Epithelial cell of prostate (primary cell): ENCODE measurements around the gene OR10S1.
"Not testable (repeated sequence)": the region's sequence is repeated elsewhere in the genome, so short reads cannot be mapped to it uniquely, and the experiment has no call there.

Source experiments
- DNase-seq: peaks from one replicate; pipeline ENCODE4 v3.0.0-alpha.2; 2011; ENCODE audit warnings: low read depth, low spot score
- H3K27ac ChIP-seq: fragments of 450-650 bp; 2 replicates; pipeline ENCODE4 v1.5.1; 2017; ENCODE audit warnings: mild to moderate bottlenecking

Gene OR10S1, protein sequence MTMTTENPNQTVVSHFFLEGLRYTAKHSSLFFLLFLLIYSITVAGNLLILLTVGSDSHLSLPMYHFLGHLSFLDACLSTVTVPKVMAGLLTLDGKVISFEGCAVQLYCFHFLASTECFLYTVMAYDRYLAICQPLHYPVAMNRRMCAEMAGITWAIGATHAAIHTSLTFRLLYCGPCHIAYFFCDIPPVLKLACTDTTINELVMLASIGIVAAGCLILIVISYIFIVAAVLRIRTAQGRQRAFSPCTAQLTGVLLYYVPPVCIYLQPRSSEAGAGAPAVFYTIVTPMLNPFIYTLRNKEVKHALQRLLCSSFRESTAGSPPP

GRCh38 chr11:123977731-123978347 lies at the start of gene OR10S1:
TSS of gene OR10S1 (minus strand) at chr11:123977781. CDS start at chr11:123977664, 117 bp downstream.
- H3K27ac ChIP-seq, result peak within 1 kb of the TSS; percentile 97
- peak; percentile 90 for DNase-seq

- no peak within 1 kb of the TSS for H3K27ac ChIP-seq
- DNase-seq, result no peak
Measured at GRCh38 chr11:124026498-124026897, 48.9 kb upstream of the OR10S1 start, which contains the start of gene OR10G8. TSS of gene OR10G8 (plus strand) at chr11:124026798. CDS start at chr11:124029623, 2,825 bp downstream.

DNA sequence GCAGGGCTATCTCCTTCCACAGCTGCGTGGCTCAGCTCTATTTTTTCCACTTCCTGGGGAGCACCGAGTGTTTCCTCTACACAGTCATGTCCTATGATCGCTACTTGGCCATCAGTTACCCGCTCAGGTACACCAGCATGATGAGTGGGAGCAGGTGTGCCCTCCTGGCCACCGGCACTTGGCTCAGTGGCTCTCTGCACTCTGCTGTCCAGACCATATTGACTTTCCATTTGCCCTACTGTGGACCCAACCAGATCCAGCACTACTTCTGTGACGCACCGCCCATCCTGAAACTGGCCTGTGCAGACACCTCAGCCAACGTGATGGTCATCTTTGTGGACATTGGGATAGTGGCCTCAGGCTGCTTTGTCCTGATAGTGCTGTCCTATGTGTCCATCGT lies 38.3 kb upstream of the OR10S1 start:
- not testable (repeated sequence) for H3K27ac ChIP-seq, DNase-seq

- no peak for DNase-seq
- no peak within 1 kb of the TSS for H3K27ac ChIP-seq
Measured at GRCh38 chr11:124012697-124013096, 35.1 kb upstream of the OR10S1 start, which contains the start of gene OR10G4. TSS of gene OR10G4 (plus strand) at chr11:124012997. CDS start at chr11:124015575, 2,578 bp downstream.

GRCh38 chr11:123995119-123995518 lies 17.5 kb upstream of the OR10S1 start, which contains the start of gene OR10G6:
TSS of gene OR10G6 (minus strand) at chr11:123995161. CDS start at chr11:123995161, 0 bp downstream.
- DNase-seq, result no peak
- no peak within 1 kb of the TSS for H3K27ac ChIP-seq

DNA sequence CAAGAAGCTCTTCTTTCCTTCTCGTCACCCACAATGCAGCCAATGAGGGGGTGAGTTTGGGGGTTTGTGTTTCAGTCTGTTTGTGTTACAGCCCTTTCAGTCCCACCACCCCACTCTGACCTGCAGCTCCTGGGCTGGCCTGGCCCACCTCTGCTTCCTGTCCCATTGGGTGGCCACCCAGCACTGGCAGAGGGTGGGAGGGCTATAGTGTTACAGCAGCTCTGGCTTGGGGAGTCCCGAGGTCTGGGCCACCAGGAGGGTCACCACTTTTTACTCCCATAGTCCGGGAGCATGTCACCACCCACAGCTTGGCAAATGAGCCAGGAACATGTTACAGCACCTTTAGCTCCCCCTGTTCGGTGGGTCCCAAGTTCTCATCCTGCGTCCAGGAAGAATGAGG lies 1.7 kb upstream of the OR10S1 start:
- peak overlapping the region; percentile 97 for H3K27ac ChIP-seq
- DNase-seq, result no peak

GRCh38 chr11:123976770-123977560 lies 616 bp downstream of the OR10S1 start:
- no peak for DNase-seq

DNA sequence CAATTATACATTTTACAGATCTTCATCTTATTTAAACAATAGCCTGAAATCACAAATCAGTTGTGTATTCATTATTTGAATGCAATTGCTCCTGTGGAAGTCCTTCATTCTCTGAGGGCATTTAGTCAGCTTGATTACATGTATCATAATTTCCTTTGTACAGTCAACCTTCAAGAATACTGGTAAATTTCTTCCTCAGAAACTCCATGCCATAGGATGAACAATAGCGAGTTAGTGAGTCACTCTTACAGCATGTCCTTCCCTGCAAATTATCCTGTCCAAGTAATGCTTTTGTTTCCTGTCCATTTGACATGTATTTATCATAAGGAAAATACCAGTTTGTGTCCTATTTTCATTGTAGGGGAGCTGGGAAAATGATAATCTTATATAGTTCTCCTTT lies 3.8 kb downstream of the OR10S1 start:
- H3K27ac ChIP-seq, result peak overlapping the region; percentile 98
- peak; percentile 90 for DNase-seq

More at GRCh38 chr11:123976770-123977560, 616 bp downstream of the OR10S1 start:
- peak overlapping the region; percentile 97 for H3K27ac ChIP-seq

GRCh38 chr11:123956752-123957151 lies 20.8 kb downstream of the OR10S1 start:
- H3K27ac ChIP-seq, result no peak overlapping the region
- DNase-seq, result no peak

- no peak overlapping the region for H3K27ac ChIP-seq
- no peak for DNase-seq
Measured at GRCh38 chr11:123945132-123945531, 32.4 kb downstream of the OR10S1 start.

GRCh38 chr11:123943738-123944137 lies 33.8 kb downstream of the OR10S1 start, which contains the start of gene OR6T1:
TSS of gene OR6T1 (minus strand) at chr11:123943838. CDS start at chr11:123943838, 0 bp downstream.
- no peak within 1 kb of the TSS for H3K27ac ChIP-seq

DNA sequence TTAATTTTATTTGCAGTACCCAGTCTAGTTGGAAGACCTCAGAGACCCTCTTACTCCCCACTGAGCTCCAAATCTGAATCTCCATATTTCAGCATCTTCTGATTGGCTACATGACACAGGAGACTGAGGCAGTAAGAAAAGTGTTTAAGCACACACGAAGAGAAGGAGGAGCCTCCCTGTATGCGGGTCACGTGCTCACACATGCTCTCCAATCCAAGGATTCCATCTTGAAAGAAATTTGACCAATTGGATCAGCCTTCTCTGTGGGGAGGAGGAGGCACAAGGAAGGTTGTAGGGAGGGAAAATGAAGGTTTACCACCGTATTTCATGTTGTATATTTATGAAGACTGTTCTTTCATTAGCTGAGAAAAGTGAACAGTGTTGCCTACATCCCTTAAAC lies 35.2 kb downstream of the OR10S1 start:
- no peak overlapping the region for H3K27ac ChIP-seq
- DNase-seq, result no peak

More at GRCh38 chr11:123943738-123944137, 33.8 kb downstream of the OR10S1 start, which contains the start of gene OR6T1:
- DNase-seq, result no peak

DNA sequence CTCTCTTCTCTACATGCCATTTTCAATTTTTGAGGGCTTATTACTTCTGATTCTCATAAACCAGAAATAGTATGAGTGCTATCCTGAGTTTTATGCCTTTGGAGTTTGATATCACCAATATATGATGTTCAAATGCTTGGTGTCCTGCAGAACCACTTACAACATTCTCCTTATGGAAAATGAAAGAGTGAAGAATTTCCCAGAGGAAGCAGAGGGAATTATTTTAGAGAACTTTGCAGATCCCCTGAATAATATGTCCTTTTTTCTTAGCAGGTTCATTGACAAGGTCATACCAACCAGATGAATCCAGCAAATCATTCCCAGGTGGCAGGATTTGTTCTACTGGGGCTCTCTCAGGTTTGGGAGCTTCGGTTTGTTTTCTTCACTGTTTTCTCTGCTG lies 38.3 kb downstream of the OR10S1 start, which contains the start of gene OR4D5:
Gene OR4D5, plus strand, starts transcription at position 301 of the 400 bp plus-strand sequence. Its CDS starts 0 bp downstream, at position 301.
- no peak within 1 kb of the TSS for H3K27ac ChIP-seq
- DNase-seq, result no peak
